ENCODE data around the gene KLF14.

GRCh38 chr7:130752424-130752823 is 18.4 kb upstream of the KLF14 start:
- TF ChIP-seq, protein P1, sequence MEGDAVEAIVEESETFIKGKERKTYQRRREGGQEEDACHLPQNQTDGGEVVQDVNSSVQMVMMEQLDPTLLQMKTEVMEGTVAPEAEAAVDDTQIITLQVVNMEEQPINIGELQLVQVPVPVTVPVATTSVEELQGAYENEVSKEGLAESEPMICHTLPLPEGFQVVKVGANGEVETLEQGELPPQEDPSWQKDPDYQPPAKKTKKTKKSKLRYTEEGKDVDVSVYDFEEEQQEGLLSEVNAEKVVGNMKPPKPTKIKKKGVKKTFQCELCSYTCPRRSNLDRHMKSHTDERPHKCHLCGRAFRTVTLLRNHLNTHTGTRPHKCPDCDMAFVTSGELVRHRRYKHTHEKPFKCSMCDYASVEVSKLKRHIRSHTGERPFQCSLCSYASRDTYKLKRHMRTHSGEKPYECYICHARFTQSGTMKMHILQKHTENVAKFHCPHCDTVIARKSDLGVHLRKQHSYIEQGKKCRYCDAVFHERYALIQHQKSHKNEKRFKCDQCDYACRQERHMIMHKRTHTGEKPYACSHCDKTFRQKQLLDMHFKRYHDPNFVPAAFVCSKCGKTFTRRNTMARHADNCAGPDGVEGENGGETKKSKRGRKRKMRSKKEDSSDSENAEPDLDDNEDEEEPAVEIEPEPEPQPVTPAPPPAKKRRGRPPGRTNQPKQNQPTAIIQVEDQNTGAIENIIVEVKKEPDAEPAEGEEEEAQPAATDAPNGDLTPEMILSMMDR (conservative IDR thresholded peaks at IDR 0.05; ENCODE audit: low read depth, low read length), result no peak
- no peak for TF ChIP-seq EZH2 (IDR thresholded peaks at IDR 0.05; ENCODE audit: borderline replicate concordance, low read depth, low read length, poor library complexity, severe bottlenecking)
